Progenitor cell of endocrine pancreas (in vitro differentiated cells): ENCODE measurements around the gene TPP2. TPM values are rescaled to one million over a fixed set of nuclear protein-coding genes. Genes with fewer than 3 reads are reported as not detected.

Experiments used
- DNase-seq: peaks from one replicate; pipeline ENCODE4 v3.0.0; 2021; ENCODE audit warnings: low spot score; ENCODE audit not compliant: unreplicated experiment
- H3K27ac Mint-ChIP-seq: 2 replicates; pipeline ENCODE4 v1.8.0; 2021; ENCODE audit warnings: mild to moderate bottlenecking, moderate library complexity, mixed read lengths
- H3K27me3 Mint-ChIP-seq: 2 replicates; pipeline ENCODE4 v1.8.0; 2021; ENCODE audit warnings: mixed read lengths
- H3K36me3 Mint-ChIP-seq: 2 replicates; pipeline ENCODE4 v1.8.0; 2022; ENCODE audit warnings: mixed read lengths; ENCODE audit not compliant: insufficient read depth
- H3K4me1 Mint-ChIP-seq: 2 replicates; pipeline ENCODE4 v1.8.0; 2021; ENCODE audit warnings: low read depth, mixed read lengths
- H3K4me3 Mint-ChIP-seq: 2 replicates; pipeline ENCODE4 v1.8.0; 2021; ENCODE audit warnings: low read depth, mild to moderate bottlenecking, moderate library complexity, mixed read lengths
- H3K9me3 Mint-ChIP-seq: 2 replicates; pipeline ENCODE4 v1.8.0; 2021; ENCODE audit warnings: low read depth, mixed read lengths
- total RNA-seq: library from RNA; stranded (reverse); gene quantifications from 2 replicates; pipeline ENCODE4 v1.2.1, GENCODE V29; 2021
- TF ChIP-seq, protein P1 (sequence below): fragments of 200-600 bp; sonication (generic); IDR thresholded peaks from one replicate; pipeline ENCODE4 v1.5.0; 2021; ENCODE audit warnings: antibody characterized with exemption, mild to moderate bottlenecking; ENCODE audit not compliant: unreplicated experiment

TPP2 gene
- total RNA-seq, 1 donor from 2014 or later = 52.9 TPM

- no peaks in the 10 kb centered on the region for H3K27me3 Mint-ChIP-seq
- H3K27ac Mint-ChIP-seq = peak overlapping the region; percentile 89
- DNase-seq = peak; percentile 56
- H3K36me3 Mint-ChIP-seq = no peaks in the 10 kb centered on the region
- H3K9me3 Mint-ChIP-seq = no peaks in the 10 kb centered on the region
- TF ChIP-seq, protein P1, sequence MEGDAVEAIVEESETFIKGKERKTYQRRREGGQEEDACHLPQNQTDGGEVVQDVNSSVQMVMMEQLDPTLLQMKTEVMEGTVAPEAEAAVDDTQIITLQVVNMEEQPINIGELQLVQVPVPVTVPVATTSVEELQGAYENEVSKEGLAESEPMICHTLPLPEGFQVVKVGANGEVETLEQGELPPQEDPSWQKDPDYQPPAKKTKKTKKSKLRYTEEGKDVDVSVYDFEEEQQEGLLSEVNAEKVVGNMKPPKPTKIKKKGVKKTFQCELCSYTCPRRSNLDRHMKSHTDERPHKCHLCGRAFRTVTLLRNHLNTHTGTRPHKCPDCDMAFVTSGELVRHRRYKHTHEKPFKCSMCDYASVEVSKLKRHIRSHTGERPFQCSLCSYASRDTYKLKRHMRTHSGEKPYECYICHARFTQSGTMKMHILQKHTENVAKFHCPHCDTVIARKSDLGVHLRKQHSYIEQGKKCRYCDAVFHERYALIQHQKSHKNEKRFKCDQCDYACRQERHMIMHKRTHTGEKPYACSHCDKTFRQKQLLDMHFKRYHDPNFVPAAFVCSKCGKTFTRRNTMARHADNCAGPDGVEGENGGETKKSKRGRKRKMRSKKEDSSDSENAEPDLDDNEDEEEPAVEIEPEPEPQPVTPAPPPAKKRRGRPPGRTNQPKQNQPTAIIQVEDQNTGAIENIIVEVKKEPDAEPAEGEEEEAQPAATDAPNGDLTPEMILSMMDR = peak; percentile 72
- peaks cover 10% of the 10 kb centered on the region for H3K4me1 Mint-ChIP-seq
- H3K4me3 Mint-ChIP-seq = peak overlapping the region; percentile 86
Observed at GRCh38 chr13:102591988-102592781, 4.6 kb upstream of the TPP2 start.

DNA sequence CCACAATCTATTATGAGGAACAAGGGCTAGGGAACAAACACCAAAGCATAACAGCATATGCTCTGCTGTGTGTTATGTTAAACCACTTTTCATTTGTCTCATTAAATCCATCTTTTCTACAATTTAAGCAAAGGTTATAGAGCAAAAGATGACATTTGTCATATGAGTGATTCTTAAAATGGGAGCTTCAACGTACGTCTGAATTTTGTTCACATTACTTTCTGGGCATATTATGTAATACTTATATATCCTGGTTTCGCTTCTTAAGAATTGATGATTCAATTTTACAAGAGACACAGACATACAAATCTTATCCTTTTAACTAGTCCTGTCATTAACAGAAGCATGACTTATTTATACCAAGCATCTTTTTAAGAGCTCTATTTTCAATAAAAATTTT lies 3.3 kb upstream of the TPP2 start:
- TF ChIP-seq, protein P1 = no peak
- H3K36me3 Mint-ChIP-seq = no peaks in the 10 kb centered on the region
- no peaks in the 10 kb centered on the region for H3K27me3 Mint-ChIP-seq
- no peaks in the 10 kb centered on the region for H3K9me3 Mint-ChIP-seq
- H3K4me1 Mint-ChIP-seq = peaks cover 16% of the 10 kb centered on the region
- no peak overlapping the region for H3K27ac Mint-ChIP-seq
- H3K4me3 Mint-ChIP-seq = no peak overlapping the region
- DNase-seq = no peak

DNA sequence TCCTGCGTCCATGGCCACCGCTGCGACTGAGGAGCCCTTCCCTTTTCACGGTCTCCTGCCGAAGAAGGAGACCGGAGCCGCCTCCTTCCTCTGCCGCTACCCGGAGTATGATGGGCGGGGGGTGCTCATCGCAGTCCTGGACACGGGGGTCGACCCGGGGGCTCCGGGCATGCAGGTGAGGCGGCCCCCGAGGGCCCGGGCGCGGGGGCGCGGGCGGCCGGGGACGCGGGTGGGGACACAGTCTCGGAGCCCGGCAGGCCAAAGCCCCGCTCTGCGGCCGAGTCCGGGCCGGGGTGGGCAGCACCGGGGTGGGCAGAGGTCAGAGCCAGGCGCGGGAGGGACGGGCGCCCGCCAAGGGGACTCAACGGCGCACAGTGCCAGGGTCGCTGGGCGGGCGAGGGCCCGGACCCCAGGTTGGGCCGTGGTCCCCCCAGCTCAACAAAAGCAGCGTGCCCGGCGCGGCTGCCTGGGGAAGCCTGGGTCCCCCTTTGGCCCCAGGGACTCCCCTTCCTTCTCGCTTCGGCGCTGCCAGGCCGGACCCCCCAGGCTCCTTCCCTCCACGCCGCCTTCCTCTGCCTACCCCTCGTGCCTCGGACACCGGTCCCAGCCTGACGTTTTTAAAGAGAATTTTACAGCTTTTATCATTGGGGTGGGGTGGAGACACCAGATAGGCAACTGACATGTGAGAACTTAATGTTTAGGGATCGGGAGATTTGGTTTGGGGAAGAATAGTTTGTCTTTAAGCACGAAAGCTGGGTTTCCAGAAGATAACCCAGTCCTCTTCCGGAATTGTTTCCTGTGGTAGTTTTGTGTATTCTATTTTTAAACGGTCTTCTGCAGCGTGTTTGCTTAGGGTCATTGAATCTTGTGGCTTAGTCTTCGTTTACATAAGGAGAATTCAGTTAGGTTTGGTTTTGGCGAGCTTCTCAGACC lies 509 bp downstream of the TPP2 start:
- Mint-ChIP-seq H3K4me3 (peak overlapping the region; percentile 100), H3K27ac (peak overlapping the region; percentile 90), H3K27me3 (no peaks in the 10 kb centered on the region), H3K36me3 (no peaks in the 10 kb centered on the region), H3K9me3 (no peaks in the 10 kb centered on the region), H3K4me1 (peaks cover 29% of the 10 kb centered on the region)
- TF ChIP-seq, protein P1 = no peak
- DNase-seq = peak; percentile 12

GRCh38 chr13:102598061-102598460 lies 1.3 kb downstream of the TPP2 start:
- peak overlapping the region; percentile 53 for H3K27ac Mint-ChIP-seq
- no peaks in the 10 kb centered on the region for H3K36me3 Mint-ChIP-seq
- no peak for DNase-seq
- H3K4me1 Mint-ChIP-seq = peaks cover 33% of the 10 kb centered on the region
- no peaks in the 10 kb centered on the region for H3K9me3 Mint-ChIP-seq
- H3K27me3 Mint-ChIP-seq = no peaks in the 10 kb centered on the region
- TF ChIP-seq, protein P1 = no peak
- peak overlapping the region; percentile 98 for H3K4me3 Mint-ChIP-seq

- no peak overlapping the region for H3K4me3 Mint-ChIP-seq
- TF ChIP-seq, protein P1 = no peak
- H3K27me3 Mint-ChIP-seq = no peaks in the 10 kb centered on the region
- no peak for DNase-seq
- H3K36me3 Mint-ChIP-seq = peaks cover 4% of the 10 kb centered on the region
- peak overlapping the region; percentile 26 for H3K27ac Mint-ChIP-seq
- no peaks in the 10 kb centered on the region for H3K9me3 Mint-ChIP-seq
- H3K4me1 Mint-ChIP-seq = peaks cover 41% of the 10 kb centered on the region
Observed at GRCh38 chr13:102599426-102600012, 2.7 kb downstream of the TPP2 start.
